Stomach (tissue), 9 donors: ENCODE measurements around the gene APCDD1. TPM values are rescaled to one million over a fixed set of nuclear protein-coding genes. Genes with fewer than 3 reads are reported as not detected.

Experiments used
- DNase-seq, 2 donors: peaks; one replicate each; pipeline versions ENCODE4 v3.0.0 to v3.0.0-alpha.2; 2013 to 2019
- H3K27ac ChIP-seq, 5 donors: fragments of 200-600 bp in 4 of 5; sonication (generic) in 4 of 5; one replicate each; pipeline ENCODE4 v1.5.1; 2013 to 2019; ENCODE audit warnings: mild to moderate bottlenecking in 1 of 5, moderate library complexity in 1 of 5
- H3K27me3 ChIP-seq, 3 donors: fragments of 200-600 bp; sonication (generic); one replicate each; pipeline ENCODE4 v1.5.1; 2017 to 2019; ENCODE audit warnings: mixed run types in 1 of 3
- H3K36me3 ChIP-seq, 4 donors: fragments of 200-600 bp; sonication (generic); 1 replicate in 3 of 4; 2 replicates in 1 of 4; pipeline ENCODE4 v1.5.1; 2016 to 2019
- H3K4me1 ChIP-seq, 4 donors: fragments of 200-600 bp; sonication (generic); one replicate each; pipeline ENCODE4 v1.5.1; 2016 to 2019
- H3K4me3 ChIP-seq, 4 donors: fragments of 200-600 bp; sonication (generic) in 3 of 4; one replicate each; pipeline ENCODE4 v1.5.1; 2016 to 2019; ENCODE audit warnings: mild to moderate bottlenecking in 1 of 4
- H3K9me3 ChIP-seq, 4 donors: fragments of 200-600 bp; sonication (generic); one replicate each; pipeline ENCODE4 v1.5.1; 2016 to 2019
- EP300 ChIP-seq: sonication (generic); formaldehyde crosslinking; IDR thresholded peaks from one replicate; pipeline ENCODE4 v1.6.1; 2017; ENCODE audit warnings: antibody characterized with exemption
- POLR2A ChIP-seq, 4 donors: fragments of 450-650 bp; IDR thresholded peaks; one replicate each; pipeline ENCODE4 v1.6.1; 2016; ENCODE audit warnings: antibody characterized with exemption in 4 of 4, control low read depth in 2 of 4, mild to moderate bottlenecking in 1 of 4, moderate library complexity in 1 of 4
- POLR2AphosphoS5 ChIP-seq, 3 donors: sonication (generic); formaldehyde crosslinking; IDR thresholded peaks; one replicate each; pipeline ENCODE4 v1.6.1; 2016; ENCODE audit warnings: antibody characterized with exemption in 3 of 3
- WGBS, 5 donors: extraction: QIAGEN DNeasy Blood & Tissue Kit in 3 of 5; methylation state at CpG; one replicate each; pipeline versions ENCODE4 v1.1.5 to v1.1.7; 2013 to 2018; 5-methylcytosine and 5-hydroxymethylcytosine counted together
- intact Hi-C: fragments of 100-400 bp; cut with DNase I; formaldehyde crosslinking; loops from one replicate; pipeline ENCODE4 v1.15.1; 2023; ENCODE audit warnings: low total_unique reads
- polyA plus RNA-seq, 3 donors: library from polyadenylated mRNA; stranded (reverse); fragments of 200-250 nt; gene quantifications; one replicate each; pipeline ENCODE4 v1.2.3, GENCODE V29; 2013
- total RNA-seq, 5 donors: library from RNA; depleted of rRNA; stranded (reverse); fragments of >200 nt; gene quantifications; one replicate each; pipeline versions ENCODE4 v1.1.0 to v1.2.3, GENCODE V29; 2014 to 2016
- TF ChIP-seq, protein P1 (sequence below), 7 experiments: fragments of 450-650 bp in 4 of 7; fragments of 200-600 bp in 3 of 7; sonication (generic) in 3 of 7; IDR thresholded peaks; one replicate each; pipeline ENCODE4 v1.5.1; 2016 to 2019; ENCODE audit warnings: antibody characterized with exemption in 7 of 7, control low read depth in 2 of 7, mild to moderate bottlenecking in 1 of 7
- donor health status: healthy with polysubstance abuse.
- donor health status: Bipolar disorder and iron deficiency.
- donor health status: healthy.

APCDD1 gene
- total and polyA plus RNA-seq, 8 donors, result 11.0 to 142 (median 25.9) TPM

DNA sequence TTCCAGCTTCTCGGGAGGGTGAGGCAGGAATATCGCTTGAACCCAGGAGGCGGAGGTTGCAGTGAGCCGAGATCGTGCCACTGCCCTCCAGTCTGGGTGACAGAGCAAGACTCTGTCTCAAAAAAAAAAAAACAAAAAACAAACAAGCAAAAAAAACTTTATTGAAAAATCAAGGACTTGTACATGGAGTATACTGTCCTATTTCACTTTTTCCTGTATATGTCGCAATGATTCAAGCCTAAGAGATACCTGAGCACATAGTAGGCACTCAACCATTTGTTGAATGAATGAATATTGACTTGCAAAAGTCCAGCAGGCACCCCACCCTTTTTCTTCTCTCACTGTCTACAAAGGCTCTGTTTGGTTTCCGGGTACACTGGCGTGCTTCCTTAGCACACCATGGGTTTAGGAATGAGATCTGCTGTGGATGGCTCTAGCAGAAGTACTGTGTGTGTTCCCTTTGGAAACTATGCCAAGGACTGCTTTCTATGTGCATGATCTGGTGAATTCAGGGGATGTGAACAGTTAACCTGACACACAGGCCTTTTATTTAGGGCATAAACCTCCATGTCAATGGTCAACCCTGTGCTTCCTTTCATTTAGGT lies 6.1 kb downstream of the APCDD1 start:
- peaks cover 0 to 10% (median 6%) of the 10 kb centered on the region in 3 donors for H3K27me3 ChIP-seq
- no peaks in the 10 kb centered on the region for H3K36me3 ChIP-seq
- TF ChIP-seq EP300 (no peak), POLR2A (IDR thresholded peaks at IDR 0.05) (no peak), POLR2AphosphoS5 (IDR thresholded peaks at IDR 0.05) (no peak)
- TF ChIP-seq, protein P1, sequence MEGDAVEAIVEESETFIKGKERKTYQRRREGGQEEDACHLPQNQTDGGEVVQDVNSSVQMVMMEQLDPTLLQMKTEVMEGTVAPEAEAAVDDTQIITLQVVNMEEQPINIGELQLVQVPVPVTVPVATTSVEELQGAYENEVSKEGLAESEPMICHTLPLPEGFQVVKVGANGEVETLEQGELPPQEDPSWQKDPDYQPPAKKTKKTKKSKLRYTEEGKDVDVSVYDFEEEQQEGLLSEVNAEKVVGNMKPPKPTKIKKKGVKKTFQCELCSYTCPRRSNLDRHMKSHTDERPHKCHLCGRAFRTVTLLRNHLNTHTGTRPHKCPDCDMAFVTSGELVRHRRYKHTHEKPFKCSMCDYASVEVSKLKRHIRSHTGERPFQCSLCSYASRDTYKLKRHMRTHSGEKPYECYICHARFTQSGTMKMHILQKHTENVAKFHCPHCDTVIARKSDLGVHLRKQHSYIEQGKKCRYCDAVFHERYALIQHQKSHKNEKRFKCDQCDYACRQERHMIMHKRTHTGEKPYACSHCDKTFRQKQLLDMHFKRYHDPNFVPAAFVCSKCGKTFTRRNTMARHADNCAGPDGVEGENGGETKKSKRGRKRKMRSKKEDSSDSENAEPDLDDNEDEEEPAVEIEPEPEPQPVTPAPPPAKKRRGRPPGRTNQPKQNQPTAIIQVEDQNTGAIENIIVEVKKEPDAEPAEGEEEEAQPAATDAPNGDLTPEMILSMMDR (IDR thresholded peaks at IDR 0.05), result no peak
- H3K4me3 ChIP-seq, result no peak overlapping the region
- H3K9me3 ChIP-seq, result no peaks in the 10 kb centered on the region
- no peak for DNase-seq
- 93 to 98% (median 95%) methylated on average over 8 of the region's 8 CpGs for WGBS, 5 donors
- no peak overlapping the region for H3K27ac ChIP-seq
- H3K4me1 ChIP-seq, result peaks cover 9 to 43% (median 20%) of the 10 kb centered on the region in 4 donors
- intact Hi-C loops, result no loop called here

GRCh38 chr18:10461989-10462388 lies 7.6 kb downstream of the APCDD1 start:
- H3K9me3 ChIP-seq, result no peaks in the 10 kb centered on the region
- WGBS, 5 donors, result 79 to 83% (median 82%) methylated on average over 4 of the region's 4 CpGs
- intact Hi-C loops, result no loop called here

DNA sequence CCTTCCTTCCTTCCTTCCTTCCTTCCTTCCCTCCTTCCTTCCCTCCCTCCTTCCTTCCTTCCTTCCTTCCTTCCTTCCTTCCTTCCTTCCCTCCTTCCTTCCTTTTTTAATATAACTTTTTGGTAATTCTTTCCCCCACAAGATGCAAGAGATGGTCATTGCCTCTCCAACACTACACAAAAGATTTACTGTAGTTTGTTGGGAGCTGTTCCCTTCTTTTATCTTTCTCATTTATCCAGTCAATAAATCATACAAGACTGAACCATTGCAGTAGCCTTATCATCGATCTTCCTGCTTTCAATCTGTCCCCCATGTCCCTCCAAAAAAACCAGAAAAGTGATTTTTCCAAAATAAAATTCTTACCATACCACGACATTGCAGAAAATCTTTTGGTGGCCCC lies 8.2 kb downstream of the APCDD1 start:
- Histone ChIP-seq H3K4me1 (peaks cover 0 to 23% (median 8%) of the 10 kb centered on the region in 4 donors), H3K36me3 (no peaks in the 10 kb centered on the region), H3K27me3 (no peaks in the 10 kb centered on the region), H3K9me3 (no peaks in the 10 kb centered on the region), H3K27ac (no peak overlapping the region), H3K4me3 (no peak overlapping the region)
- intact Hi-C loops, result no loop called here
- WGBS, 5 donors, result 84 to 93% (median 88%) methylated on average over 2 of the region's 2 CpGs
- no peak for DNase-seq
- TF ChIP-seq POLR2A (IDR thresholded peaks at IDR 0.05) (no peak), EP300 (no peak), POLR2AphosphoS5 (IDR thresholded peaks at IDR 0.05) (no peak)
- TF ChIP-seq, protein P1 (IDR thresholded peaks at IDR 0.05), result no peak

More at GRCh38 chr18:10461989-10462388, 7.6 kb downstream of the APCDD1 start:
- Histone ChIP-seq H3K4me3 (no peak overlapping the region), H3K4me1 (peaks cover 0 to 28% (median 10%) of the 10 kb centered on the region in 4 donors), H3K27ac (no peak overlapping the region), H3K36me3 (no peaks in the 10 kb centered on the region), H3K27me3 (no peaks in the 10 kb centered on the region)
- DNase-seq, result no peak
- TF ChIP-seq POLR2A (IDR thresholded peaks at IDR 0.05) (no peak), EP300 (no peak), POLR2AphosphoS5 (IDR thresholded peaks at IDR 0.05) (no peak)
- TF ChIP-seq, protein P1 (IDR thresholded peaks at IDR 0.05), result no peak

DNA sequence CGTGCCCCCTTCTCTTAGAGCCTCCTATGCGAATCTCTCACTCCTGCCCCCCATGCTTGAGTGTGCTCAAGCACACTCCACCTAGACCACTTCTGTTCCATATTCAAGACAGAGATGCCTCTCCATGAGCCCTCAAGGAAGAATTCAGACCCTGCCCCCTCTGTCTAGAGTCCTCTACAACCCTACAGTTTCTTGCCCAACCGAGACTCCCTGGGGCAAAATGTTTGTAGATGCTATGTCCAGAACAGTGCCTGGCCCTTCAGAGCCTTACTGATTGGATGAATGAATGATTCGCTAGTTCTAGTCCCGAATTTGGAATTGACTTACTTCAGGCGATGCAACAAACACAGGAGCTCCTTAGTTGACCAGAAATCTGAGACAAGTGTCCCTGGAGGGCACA lies 8.7 kb downstream of the APCDD1 start:
- Histone ChIP-seq H3K4me3 (no peak overlapping the region), H3K4me1 (peaks cover 0 to 23% (median 8%) of the 10 kb centered on the region in 4 donors), H3K27ac (no peak overlapping the region), H3K9me3 (no peaks in the 10 kb centered on the region), H3K36me3 (no peaks in the 10 kb centered on the region), H3K27me3 (no peaks in the 10 kb centered on the region)
- WGBS, 5 donors, result 94 to 98% (median 96%) methylated on average over 4 to 6 of the region's 6 CpGs
- DNase-seq, result no peak
- intact Hi-C loops, result no loop called here
- TF ChIP-seq, protein P1 (IDR thresholded peaks at IDR 0.05), result no peak
- TF ChIP-seq POLR2AphosphoS5 (IDR thresholded peaks at IDR 0.05), result no peak
- TF ChIP-seq EP300, result no peak
- TF ChIP-seq POLR2A (IDR thresholded peaks at IDR 0.05), result no peak
